Cortex of kidney (tissue), 1 donor: ENCODE results near the gene ATG7.
A peak's percentile ranks its signal among the peaks of the same experiment; 100 is the strongest.

Experiments used
- DNase-seq: peaks from one replicate; lab custom pipeline; 2025; lab: John Stamatoyannopoulos, UW

Gene ATG7, protein sequence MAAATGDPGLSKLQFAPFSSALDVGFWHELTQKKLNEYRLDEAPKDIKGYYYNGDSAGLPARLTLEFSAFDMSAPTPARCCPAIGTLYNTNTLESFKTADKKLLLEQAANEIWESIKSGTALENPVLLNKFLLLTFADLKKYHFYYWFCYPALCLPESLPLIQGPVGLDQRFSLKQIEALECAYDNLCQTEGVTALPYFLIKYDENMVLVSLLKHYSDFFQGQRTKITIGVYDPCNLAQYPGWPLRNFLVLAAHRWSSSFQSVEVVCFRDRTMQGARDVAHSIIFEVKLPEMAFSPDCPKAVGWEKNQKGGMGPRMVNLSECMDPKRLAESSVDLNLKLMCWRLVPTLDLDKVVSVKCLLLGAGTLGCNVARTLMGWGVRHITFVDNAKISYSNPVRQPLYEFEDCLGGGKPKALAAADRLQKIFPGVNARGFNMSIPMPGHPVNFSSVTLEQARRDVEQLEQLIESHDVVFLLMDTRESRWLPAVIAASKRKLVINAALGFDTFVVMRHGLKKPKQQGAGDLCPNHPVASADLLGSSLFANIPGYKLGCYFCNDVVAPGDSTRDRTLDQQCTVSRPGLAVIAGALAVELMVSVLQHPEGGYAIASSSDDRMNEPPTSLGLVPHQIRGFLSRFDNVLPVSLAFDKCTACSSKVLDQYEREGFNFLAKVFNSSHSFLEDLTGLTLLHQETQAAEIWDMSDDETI

GRCh38 chr3:11271986-11272904 is at the start of gene ATG7:
Gene ATG7 (plus strand): TSS chr3:11272397. CDS start chr3:11298696, 26,299 bp downstream.
- peak; percentile 63 for DNase-seq

GRCh38 chr3:11224010-11224409 is 48.2 kb upstream of the ATG7 start:
- DNase-seq = no peak

DNA sequence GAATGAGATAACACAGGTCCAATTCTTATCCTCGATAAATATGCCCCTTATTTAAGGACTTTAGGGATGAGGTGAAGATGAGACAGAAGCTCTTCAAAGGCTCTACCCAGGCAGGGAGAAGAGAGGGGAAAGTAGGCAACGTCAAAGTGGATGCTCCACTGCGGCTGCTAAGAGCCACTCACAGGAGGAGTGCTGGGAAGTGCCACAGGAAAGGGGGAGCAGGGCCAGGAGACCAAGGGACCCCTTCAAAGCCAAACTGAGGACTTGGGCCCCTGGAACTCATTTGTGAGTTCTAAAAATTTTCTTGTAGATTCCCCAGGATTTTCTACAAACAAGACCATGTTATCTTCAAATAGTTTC is 47.3 kb upstream of the ATG7 start:
- no peak for DNase-seq

DNA sequence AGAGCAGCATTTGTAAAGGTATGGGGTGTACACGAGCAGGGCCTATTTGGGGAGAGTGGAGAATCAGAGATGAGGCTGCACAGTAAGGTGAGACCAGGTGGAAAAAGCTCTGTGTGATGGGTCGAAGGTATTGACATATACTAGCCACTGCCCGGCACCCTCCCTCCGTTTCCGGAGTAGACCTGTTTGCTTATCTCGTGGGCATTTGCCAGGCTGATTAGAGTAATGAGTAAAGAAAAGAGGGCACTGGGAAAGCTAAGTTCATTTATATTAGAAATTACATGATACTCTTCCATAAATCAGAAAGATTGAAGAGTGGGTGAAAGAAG is 46.2 kb upstream of the ATG7 start:
- DNase-seq = no peak

DNA sequence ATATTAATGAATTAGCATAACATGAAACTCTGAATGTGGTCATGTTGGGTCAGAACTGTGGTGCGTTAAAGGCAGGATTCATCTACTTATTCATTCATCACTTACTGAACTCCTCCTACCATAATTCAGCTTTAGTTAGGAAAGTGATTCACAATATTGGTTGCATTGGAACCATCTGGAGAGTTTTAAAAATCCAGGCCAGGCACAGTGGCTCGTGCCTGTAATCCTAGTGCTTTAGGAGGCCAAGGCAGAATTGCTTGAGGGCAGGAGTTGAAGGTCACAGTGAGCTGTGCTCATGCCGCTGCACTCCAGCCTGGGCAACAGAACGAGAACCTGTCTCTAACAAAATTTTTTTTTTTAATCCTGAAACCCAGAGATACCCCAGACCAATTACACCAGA is 44.2 kb upstream of the ATG7 start:
- no peak for DNase-seq

- no peak for DNase-seq
These were observed 42.1 kb upstream of the ATG7 start for GRCh38 chr3:11230125-11230524.

DNA sequence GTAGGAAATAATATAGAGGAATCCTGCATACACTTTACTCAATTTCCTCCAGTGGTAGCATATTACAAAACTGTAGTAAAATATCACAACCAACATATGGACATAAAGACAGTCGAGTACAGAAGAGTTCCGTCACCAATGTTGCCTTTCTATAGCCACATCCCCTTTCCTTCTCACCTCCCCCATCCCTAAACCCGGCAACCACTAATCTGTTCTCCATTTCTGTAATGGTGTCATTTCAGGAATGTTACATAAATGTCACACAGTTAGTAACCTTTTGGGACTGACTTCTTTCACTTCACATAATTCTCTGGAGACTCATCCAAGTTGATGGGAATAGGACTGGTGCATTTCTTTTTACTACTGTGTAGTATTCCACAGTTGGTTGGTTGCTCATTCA is 41.4 kb upstream of the ATG7 start:
- DNase-seq = no peak

DNA sequence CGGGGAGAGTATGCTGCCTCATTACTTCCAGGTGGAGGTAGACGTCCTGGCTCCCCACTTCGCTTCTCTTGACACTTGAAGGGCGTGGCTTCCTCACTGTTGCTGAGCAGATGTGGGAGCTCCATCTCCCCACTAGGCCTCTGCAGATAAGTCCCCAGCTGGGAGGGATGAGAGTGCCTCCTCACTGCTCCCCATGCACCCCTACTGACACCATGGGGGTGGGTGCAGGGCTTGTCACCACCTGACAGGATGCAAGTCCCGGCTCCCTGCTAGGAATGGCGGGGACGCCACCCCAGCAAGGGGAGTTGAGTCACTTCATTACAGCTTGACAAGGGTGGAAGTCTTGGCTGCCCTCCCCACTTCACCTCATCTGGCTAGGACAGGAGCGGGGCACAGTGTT is 36.8 kb upstream of the ATG7 start:
- DNase-seq = no peak

DNA sequence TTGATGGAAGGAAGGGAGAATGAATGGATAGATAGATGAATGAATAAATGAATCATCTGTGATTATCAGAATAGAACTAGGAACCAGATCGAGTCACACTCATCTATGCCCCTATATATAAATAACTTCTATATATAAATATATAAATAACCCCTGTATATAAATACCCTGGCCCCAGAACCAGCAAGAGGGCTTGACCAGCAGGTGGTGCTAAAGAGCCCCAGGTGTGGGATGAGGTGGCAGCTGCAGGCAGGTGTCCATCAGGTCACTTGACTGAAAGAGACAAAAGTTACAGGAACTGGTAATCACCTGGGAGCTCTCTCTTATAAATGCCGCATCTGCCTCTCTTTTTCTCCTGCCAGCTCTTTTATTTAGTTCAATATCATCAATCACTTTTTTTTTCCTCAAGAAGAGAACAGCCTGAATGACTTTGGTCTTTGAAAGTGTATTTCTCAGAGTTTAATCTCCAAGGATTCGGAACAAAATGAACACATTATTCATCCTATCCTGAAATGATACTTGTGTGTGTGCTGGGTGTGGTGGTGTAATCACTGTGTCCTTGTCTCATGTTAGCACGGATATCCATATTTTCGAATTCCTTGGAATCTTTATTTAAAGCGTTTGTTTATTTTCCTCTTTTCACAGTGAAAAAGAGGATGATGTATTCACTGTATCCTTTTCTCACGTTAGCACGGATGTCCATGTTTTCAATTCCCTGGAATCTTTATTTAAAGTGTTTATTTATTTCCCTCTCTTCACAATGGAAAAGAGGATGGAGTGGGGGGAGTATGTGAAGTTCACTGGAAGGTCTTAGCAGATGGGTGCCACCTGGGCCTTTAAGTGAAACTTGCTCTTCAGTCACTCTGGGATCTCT is 35.4 kb upstream of the ATG7 start:
- no peak for DNase-seq

DNA sequence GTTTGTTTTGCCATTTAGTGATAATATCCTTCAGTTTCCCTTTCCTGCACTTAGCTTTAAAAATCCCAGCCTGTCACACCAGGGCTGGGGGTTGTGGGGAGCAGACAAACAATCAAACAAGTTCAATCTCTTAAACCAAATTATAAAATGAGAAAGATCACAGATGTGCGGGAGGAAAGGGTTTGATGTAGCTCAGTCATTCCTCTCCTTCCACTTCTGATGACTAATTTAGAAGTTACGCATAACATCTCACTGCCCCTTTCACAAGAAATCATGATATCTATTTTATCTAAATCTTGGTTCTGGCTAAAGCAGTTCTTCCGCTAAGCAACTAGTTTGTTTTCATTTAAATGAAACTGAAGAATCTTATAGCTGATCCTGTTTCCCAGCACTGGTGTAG is 34.1 kb upstream of the ATG7 start:
- DNase-seq = no peak

- no peak for DNase-seq
These were observed 33.3 kb upstream of the ATG7 start for GRCh38 chr3:11238880-11239279.

DNA sequence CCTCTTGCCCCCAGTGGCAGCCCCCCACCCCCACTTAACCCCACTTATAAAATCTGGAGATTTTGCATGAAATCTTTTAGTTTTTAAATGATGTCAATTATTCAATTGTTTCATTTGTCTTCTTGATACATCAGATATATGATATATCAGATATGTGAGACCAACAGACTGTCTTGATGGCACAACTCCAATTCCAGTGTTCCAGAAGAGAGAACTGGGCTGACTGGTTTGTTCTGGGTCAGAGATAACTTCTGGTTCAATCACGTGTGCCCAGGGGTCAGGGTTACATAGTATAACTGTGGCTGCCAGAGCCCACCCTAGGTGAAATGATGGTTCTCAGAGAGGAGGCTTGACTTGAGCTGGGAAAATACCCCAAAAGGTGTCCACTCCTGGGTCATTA is 32.4 kb upstream of the ATG7 start:
- DNase-seq = no peak

GRCh38 chr3:11240496-11240895 is 31.7 kb upstream of the ATG7 start:
- no peak for DNase-seq

- no peak for DNase-seq
These were observed 28.0 kb upstream of the ATG7 start for GRCh38 chr3:11244121-11244677.

GRCh38 chr3:11245276-11245675 is 26.9 kb upstream of the ATG7 start:
- DNase-seq = no peak

- no peak for DNase-seq
These were observed 26.2 kb upstream of the ATG7 start for GRCh38 chr3:11245827-11246662.

DNA sequence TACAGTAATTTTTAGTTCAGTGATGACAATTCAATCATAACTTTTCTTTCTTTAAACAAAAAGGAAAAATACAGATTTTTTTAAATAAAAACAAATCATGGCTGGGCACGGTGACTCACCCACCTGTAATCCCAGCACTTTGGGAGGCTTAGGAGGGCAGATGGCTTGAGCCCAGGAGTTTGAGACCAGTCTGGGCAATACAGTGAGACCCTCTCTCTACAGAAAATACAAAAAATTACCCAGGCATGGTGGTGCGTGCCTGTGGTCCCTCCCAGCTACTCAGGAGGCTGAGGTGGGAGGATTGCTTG is 25.6 kb upstream of the ATG7 start:
- no peak for DNase-seq

DNA sequence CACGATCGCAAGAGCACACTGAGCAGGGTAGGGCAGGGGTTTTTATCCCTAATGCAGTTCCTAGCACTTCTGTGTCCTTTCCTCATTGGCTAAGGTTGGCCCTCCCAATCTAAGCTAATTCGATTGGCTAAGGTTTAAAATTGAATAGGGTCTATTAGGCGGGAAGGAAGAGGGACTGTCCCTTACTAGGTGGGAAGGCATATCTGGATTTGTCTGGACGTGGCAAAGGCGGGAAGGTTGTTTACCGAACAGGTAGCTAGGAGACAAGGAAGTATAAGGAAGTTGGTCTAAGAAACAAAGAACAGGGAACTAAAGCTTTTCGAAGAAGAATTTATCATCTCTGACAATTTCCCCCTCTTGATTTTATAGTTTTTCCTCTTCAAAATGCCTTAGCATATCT is 24.8 kb upstream of the ATG7 start:
- DNase-seq = no peak

- no peak for DNase-seq
These were observed 23.6 kb upstream of the ATG7 start for GRCh38 chr3:11248596-11248995.

DNA sequence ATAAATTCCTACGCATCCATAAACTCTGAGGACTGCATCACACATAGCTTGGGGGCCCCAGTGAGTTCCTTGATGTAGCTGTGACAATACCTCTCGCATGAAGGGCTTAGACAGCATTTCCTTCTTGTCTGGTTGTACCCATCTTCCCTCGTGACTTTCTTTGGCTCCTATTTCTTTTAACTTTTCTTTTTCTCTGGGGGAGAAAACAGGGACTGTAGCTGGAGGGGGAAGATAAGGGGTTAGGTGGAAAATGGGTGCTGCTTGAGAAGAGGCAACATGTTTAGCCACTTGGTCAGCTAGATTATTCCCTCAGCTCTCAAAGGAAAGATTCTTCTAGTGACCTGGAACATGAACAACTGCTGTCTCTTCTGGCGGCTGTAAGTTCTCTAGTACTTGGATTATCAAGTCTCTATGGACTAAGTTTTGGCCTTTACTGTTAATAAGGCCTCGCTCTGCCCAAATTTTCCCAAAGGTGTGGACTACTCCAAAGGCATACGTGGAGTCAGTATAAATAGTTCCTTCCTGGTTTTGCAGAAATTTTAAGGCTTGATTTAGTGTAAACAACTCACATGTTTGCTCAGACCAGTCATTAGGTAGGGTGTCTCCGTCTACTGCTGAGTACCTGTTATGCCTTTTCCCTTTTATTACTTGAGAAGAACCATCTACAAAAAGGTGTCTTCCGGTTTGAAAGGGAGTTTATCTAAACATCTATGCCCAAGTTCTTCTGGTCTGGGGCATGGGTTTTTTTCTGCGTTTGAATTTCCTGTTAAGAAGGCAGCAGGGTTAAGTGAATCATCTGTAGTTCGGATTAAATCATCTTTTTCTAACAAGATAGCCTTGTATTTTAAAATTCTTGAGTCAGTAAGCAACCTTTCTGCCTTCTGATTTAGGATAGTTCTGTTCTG is 21.0 kb upstream of the ATG7 start:
- DNase-seq = no peak
